ENCODE measurements around the gene DNAAF2. TPM values are rescaled to one million over a fixed set of nuclear protein-coding genes. Genes with fewer than 3 reads are reported as not detected.

The DNAAF2 gene
- polyA plus RNA-seq, 4 donors: 8.3 to 19.5 (median 10.3) TPM

Other genes starting within 250 kb of the DNAAF2 start
- 1,000 to 10,000 TPM; 2,810 to 5,742 (median 3,888) TPM for gene RPS29, start 48.9 kb downstream of the DNAAF2 start, polyA plus RNA-seq
- gene LRR1, start 36.3 kb downstream of the DNAAF2 start, polyA plus RNA-seq: 10 to 100 TPM; 13.3 to 21.0 (median 16.2) TPM
- 100 to 1,000 TPM; 328 to 910 (median 674) TPM for gene RPL36AL, start 14.6 kb downstream of the DNAAF2 start, polyA plus RNA-seq
- 10 to 100 TPM; 13.5 to 59.1 (median 26.0) TPM for gene MGAT2, start 14.4 kb downstream of the DNAAF2 start, polyA plus RNA-seq
- 1 to 10 TPM; 2.4 to 9.8 (median 8.6) TPM for gene POLE2, start 53.0 kb upstream of the DNAAF2 start, polyA plus RNA-seq
- gene KLHDC1, start 57.9 kb upstream of the DNAAF2 start, polyA plus RNA-seq: 1 to 10 TPM; 1.3 to 4.0 (median 2.5) TPM
- 100 to 1,000 TPM in 2 of 4 donors, 10 to 100 TPM in 2; 40.0 to 135 (median 103) TPM for gene KLHDC2, start 132.9 kb upstream of the DNAAF2 start, polyA plus RNA-seq
- 10 to 100 TPM; 19.6 to 43.8 (median 31.3) TPM for gene NEMF, start 217.5 kb upstream of the DNAAF2 start, polyA plus RNA-seq